Loucy (cell line): ENCODE data around the gene CAST.

Source experiments
- EZH2phosphoT487 ChIP-seq: fragments of 200-600 bp; IDR thresholded peaks from 2 replicates; pipeline ENCODE4 v1.6.1; 2018; ENCODE audit warnings: antibody characterized with exemption, mild to moderate bottlenecking, moderate library complexity, borderline replicate concordance
- TF ChIP-seq, protein P1 (sequence below): fragments of 200-600 bp; sonication (generic); conservative IDR thresholded peaks from 2 replicates; pipeline ENCODE4 v1.5.1; 2014; ENCODE audit warnings: mild to moderate bottlenecking, antibody characterized with exemption, low read length

DNA sequence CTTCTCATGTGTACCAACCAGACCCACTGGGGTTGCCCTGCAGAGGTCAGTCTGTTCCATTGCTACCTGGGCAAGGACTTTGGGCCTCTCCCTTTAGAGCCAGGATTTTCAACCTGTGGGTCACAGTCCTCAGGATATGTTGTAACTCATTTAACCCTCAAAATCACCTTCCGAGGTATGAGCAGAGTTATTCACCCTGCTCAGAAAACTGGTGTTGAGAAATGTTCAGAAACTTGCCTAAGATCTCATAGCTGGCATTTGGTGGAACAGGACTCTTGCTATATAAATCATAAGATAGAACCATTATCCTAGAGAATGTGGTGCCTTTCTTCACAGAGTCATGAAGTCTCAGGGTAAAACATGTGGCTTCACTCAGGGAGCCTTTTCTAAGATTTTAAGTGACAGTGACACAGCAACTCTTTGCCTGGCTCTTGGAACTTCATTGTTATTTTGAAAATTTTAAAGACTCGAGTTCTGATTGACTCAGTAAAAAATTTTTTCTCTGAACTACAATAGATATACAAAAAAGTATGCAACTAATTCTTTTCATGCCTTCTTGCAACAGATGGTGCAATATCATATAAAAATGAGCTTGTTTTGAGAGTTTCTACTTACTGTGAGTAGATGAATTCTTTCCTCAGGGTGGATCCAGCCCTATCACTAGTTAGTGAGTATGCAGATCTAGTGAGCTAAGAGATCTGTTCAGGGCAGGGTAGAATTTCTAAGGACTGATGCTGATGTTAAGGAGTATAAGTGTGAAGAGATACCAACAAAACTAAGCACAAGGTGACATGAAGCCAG is 29.5 kb downstream of the CAST start:
- TF ChIP-seq, protein P1, sequence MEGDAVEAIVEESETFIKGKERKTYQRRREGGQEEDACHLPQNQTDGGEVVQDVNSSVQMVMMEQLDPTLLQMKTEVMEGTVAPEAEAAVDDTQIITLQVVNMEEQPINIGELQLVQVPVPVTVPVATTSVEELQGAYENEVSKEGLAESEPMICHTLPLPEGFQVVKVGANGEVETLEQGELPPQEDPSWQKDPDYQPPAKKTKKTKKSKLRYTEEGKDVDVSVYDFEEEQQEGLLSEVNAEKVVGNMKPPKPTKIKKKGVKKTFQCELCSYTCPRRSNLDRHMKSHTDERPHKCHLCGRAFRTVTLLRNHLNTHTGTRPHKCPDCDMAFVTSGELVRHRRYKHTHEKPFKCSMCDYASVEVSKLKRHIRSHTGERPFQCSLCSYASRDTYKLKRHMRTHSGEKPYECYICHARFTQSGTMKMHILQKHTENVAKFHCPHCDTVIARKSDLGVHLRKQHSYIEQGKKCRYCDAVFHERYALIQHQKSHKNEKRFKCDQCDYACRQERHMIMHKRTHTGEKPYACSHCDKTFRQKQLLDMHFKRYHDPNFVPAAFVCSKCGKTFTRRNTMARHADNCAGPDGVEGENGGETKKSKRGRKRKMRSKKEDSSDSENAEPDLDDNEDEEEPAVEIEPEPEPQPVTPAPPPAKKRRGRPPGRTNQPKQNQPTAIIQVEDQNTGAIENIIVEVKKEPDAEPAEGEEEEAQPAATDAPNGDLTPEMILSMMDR, result no peak
- TF ChIP-seq EZH2phosphoT487, result no peak
